Spinal cord (tissue), 10 donors: ENCODE data around the gene ODAD2. TPM values are rescaled to one million over a fixed set of nuclear protein-coding genes. Genes with fewer than 3 reads are reported as not detected.
"Not testable (repeated sequence)": the region's sequence is repeated elsewhere in the genome, so short reads cannot be mapped to it uniquely, and the experiment has no call there.

ENCODE experiments used
- DNase-seq, 6 donors: peaks; one replicate each; pipeline versions ENCODE4 v3.0.0 to v3.0.0-alpha.2; 2013 to 2015; ENCODE audit warnings: low spot score in 6 of 6, low read depth in 4 of 6
- H3K27ac ChIP-seq: one replicate; pipeline ENCODE4 v1.5.1; 2013; ENCODE audit warnings: low read depth, low read length, control low read depth
- H3K27me3 ChIP-seq: one replicate; pipeline ENCODE4 v1.6.1; 2013; ENCODE audit warnings: low read length; ENCODE audit not compliant: control insufficient read depth, insufficient read depth
- H3K36me3 ChIP-seq: one replicate; pipeline ENCODE4 v1.6.1; 2013; ENCODE audit warnings: low read length; ENCODE audit not compliant: control insufficient read depth, insufficient read depth
- H3K4me1 ChIP-seq: one replicate; pipeline ENCODE4 v1.6.1; 2013; ENCODE audit warnings: low read length; ENCODE audit not compliant: control insufficient read depth, insufficient read depth
- H3K4me3 ChIP-seq: one replicate; pipeline ENCODE4 v1.5.1; 2013; ENCODE audit warnings: low read depth, low read length, control low read depth
- H3K9me3 ChIP-seq: one replicate; pipeline ENCODE4 v1.6.1; 2013; ENCODE audit warnings: low read length; ENCODE audit not compliant: control insufficient read depth, insufficient read depth
- WGBS: methylation state at CpG from one replicate; pipeline ENCODE4 v1.1.5; 2013; ENCODE audit warnings: missing lambda C conversion rate; ENCODE audit not compliant: insufficient coverage; 5-methylcytosine and 5-hydroxymethylcytosine counted together
- polyA plus RNA-seq, 2 donors: library from polyadenylated mRNA; unstranded; fragments of 120-200 nt; gene quantifications; one replicate each; pipeline ENCODE4 v1.2.1, GENCODE V29; 2013; ENCODE audit not compliant: insufficient read length in 2 of 2
- total RNA-seq, 2 donors: library from RNA; depleted of rRNA in 1 of 2; stranded (reverse); fragments of 120-200 nt in 1 of 2; fragments of >200 nt in 1 of 2; gene quantifications; one replicate each; pipeline versions ENCODE4 v1.2.3 to v1.2.4, GENCODE V29; 2013 to 2014
- donor health status: healthy.

The ODAD2 gene
- total and polyA plus RNA-seq, 4 donors, result 3.9 to 7.0 (median 5.7) TPM

DNA sequence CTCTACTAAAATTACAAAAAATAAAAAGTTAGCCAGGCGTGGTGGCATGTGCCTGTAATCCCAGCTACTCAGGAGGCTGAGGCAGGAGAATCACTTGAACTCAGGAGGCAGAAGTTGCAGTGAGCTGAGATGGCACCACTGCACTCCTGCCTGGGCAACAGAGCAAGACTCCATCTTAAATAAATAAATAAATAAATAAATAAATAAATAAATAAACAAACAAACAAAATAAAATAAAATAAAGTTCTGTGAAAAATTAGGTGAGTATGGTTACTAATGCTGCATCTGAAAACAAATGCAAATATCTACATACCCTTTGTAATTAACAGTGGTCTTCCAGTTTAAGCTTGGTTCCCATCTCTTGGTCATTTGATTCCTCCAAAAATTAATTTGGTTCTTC lies 28.1 kb downstream of the ODAD2 start:
- H3K27ac ChIP-seq, H3K27me3 ChIP-seq, H3K36me3 ChIP-seq, H3K4me1 ChIP-seq, DNase-seq, H3K4me3 ChIP-seq, H3K9me3 ChIP-seq: not testable (repeated sequence)
- no CpG with 5 or more reads among the region's 1 CpG for WGBS

DNA sequence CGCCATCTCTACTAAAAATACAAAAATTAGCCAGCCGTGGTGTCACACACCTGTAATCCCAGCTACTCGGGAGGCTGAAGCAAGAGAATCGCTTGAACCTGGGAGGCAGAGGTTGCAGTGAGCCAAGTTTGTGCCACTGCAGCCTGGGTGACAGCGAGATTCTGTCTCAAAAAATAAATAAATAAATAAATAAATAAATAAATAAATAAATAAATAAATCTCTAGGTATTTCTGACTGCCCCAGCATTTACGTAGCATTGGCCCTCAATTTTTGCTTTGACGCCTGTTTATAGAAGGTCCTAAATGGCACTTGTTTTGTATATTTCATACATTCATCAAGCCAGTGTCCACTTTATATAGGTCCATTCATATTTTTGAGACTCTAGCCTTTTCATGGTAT lies 28.9 kb downstream of the ODAD2 start:
- H3K27me3 ChIP-seq, H3K4me1 ChIP-seq, H3K36me3 ChIP-seq, DNase-seq, H3K27ac ChIP-seq, H3K9me3 ChIP-seq, H3K4me3 ChIP-seq: not testable (repeated sequence)
- WGBS, result no CpG with 5 or more reads among the region's 7 CpGs

DNA sequence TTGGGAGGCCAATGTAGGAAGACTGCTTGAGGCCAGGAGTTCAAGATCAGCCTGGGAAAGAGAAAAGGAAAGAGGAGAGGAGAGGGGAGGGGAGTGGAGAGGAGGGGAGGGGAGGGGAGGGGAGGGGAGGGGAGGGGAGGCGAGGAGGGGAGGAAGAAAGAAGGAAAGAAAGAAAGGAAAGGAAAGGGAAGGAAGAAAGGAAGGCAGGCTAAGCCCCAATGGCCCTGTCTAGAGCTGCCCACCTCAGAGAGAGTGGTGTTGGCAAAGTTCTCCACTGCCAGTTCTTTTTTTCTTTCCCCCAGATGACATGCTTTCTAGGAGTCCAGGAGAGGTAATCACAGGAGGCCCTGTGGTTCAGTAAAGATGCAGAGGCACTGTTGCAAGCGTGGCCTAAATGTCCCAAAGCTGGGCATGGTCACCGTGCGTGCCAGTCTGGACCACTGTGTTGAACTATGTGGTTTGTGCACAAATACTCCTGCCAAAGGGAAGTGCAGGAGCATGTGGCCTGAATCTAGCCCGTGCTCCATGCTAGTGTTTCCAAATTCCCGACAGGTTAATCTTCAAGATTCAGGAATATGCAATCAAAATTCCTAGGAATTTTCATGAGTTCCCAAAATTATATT lies 39.7 kb downstream of the ODAD2 start:
- Histone ChIP-seq H3K9me3 (no peaks in the 10 kb centered on the region), H3K4me1 (no peaks in the 10 kb centered on the region), H3K36me3 (no peaks in the 10 kb centered on the region), H3K27ac (no peak overlapping the region), H3K4me3 (no peak overlapping the region), H3K27me3 (no peaks in the 10 kb centered on the region)
- 96% methylated on average over 4 of the region's 6 CpGs for WGBS
- no peak for DNase-seq

DNA sequence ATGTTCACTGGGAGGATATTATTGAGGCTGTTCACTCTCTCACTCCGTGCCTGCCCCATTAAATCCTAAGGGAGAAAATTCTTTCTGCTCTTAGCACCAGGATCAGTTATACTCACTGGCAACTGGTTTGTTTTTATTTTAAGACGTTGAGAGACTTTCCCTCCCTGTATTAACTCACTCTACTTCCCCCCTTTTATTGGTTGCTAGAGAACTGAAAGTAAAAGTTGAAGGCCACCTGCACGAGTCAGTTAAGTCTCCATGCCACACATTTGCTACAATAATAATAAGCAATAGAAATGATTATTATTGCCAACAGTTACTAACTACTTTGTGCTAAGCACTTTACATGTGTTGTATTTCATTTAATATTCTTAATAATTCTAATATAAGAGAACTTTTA lies 40.5 kb downstream of the ODAD2 start:
- not testable (repeated sequence) for H3K4me3 ChIP-seq, DNase-seq, H3K27me3 ChIP-seq, H3K4me1 ChIP-seq, H3K27ac ChIP-seq, H3K36me3 ChIP-seq, H3K9me3 ChIP-seq
- WGBS, result no CpG with 5 or more reads among the region's 3 CpGs

DNA sequence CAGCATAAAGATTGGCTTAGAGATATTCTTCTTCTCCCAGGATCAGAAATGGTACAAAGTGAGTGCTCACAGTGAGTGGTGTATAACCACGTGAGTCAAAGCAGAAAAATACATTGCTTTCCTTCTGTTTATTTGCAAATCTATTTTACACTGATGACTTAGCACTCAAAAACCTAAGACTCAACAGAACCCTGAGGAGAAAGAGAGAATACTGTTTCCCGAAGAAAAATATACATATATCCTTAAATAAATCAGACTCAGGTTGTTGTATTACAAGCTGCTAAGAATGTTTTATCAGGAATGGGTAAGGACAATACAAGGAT lies 48.7 kb downstream of the ODAD2 start:
- Histone ChIP-seq H3K9me3 (no peaks in the 10 kb centered on the region), H3K27me3 (no peaks in the 10 kb centered on the region), H3K4me3 (no peak overlapping the region), H3K36me3 (no peaks in the 10 kb centered on the region), H3K27ac (no peak overlapping the region), H3K4me1 (no peaks in the 10 kb centered on the region)
- DNase-seq, result no peak
- no CpG with 5 or more reads among the region's 2 CpGs for whole genome bisulfite sequencing

DNA sequence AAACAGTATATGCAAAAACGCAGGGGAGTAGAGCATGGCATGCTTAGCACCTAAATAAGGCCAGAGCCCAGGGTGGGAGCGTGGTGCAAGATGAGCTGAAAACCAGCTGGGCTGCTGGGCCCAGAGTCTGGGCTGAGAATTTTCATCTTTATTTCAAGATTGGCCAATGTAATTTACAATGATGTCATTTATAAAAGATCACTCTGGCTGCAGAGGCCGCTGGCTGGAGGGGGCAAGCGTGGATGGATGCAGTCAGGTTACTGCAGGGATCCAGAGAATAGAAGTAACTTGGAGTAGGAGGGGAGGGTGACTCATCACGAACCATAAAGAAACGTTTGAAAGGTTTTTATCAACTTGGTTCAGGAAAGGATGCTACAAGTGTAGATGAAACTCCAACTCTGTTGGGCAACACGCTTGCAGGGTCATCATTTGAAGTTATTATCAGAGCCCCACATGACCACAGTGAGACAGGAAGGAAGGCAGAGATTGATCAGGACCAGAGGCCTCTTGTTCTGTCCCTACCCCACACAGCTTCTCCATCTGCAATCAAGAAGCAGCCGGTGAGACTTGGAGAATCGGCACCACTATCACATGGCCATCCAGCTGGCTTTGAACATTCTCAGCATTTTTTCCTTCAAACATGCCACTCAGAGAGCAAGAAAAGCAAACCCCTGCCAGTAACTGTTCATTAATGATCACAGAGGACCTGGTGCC lies 49.2 kb downstream of the ODAD2 start:
- H3K36me3 ChIP-seq, result no peaks in the 10 kb centered on the region
- H3K4me1 ChIP-seq, result no peaks in the 10 kb centered on the region
- DNase-seq, result peak in 1 of 6 donors; percentile 16
- 76% methylated on average over 9 of the region's 9 CpGs for WGBS
- no peak overlapping the region for H3K27ac ChIP-seq
- no peak overlapping the region for H3K4me3 ChIP-seq
- no peaks in the 10 kb centered on the region for H3K27me3 ChIP-seq
- no peaks in the 10 kb centered on the region for H3K9me3 ChIP-seq

DNA sequence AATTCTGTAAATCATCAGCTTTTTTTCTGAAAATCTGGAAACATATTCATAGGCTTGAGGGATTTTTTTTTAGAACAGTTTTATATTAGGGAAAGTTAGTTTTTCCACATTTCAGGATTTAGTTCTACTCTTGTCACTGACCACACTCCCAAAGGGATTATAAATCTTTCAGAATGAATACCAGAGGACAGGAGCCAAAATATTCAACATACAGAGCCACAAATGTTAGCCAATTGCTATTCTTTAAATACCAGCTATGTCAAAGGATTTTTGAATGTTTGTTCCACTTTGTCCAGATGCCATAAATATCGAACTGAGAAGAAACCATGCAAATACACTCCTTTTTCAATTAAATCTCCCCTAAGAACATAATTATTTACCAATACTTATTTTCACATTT lies 50.7 kb downstream of the ODAD2 start:
- Histone ChIP-seq H3K27me3 (no peaks in the 10 kb centered on the region), H3K4me1 (no peaks in the 10 kb centered on the region), H3K27ac (no peak overlapping the region), H3K4me3 (no peak overlapping the region), H3K9me3 (no peaks in the 10 kb centered on the region), H3K36me3 (no peaks in the 10 kb centered on the region)
- WGBS, result no CpG with 5 or more reads among the region's 1 CpG
- DNase-seq, result no peak

DNA sequence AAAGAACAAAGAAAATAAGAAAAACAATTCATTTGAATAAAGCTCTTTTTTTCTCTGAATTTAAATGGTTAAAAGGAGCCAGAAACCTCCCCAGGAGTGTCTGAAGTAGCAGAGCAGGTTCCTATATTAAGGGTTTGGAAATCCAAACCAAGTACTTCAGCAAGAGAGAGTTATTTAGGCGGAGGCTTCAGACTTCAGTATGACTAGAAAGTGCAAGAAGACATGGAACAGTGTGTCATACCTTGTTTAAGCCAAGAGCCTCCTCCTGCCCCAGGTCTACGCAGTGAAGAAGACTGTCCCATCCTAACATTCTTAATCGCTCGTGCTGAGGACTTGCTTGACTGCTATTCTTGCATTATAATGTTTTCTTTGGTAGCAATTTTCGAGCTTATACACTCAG lies 51.3 kb downstream of the ODAD2 start:
- Histone ChIP-seq H3K4me1 (no peaks in the 10 kb centered on the region), H3K27me3 (no peaks in the 10 kb centered on the region), H3K9me3 (no peaks in the 10 kb centered on the region), H3K27ac (no peak overlapping the region), H3K4me3 (no peak overlapping the region), H3K36me3 (no peaks in the 10 kb centered on the region)
- no peak for DNase-seq
- WGBS, result 100% methylated on average over 1 of the region's 5 CpGs

DNA sequence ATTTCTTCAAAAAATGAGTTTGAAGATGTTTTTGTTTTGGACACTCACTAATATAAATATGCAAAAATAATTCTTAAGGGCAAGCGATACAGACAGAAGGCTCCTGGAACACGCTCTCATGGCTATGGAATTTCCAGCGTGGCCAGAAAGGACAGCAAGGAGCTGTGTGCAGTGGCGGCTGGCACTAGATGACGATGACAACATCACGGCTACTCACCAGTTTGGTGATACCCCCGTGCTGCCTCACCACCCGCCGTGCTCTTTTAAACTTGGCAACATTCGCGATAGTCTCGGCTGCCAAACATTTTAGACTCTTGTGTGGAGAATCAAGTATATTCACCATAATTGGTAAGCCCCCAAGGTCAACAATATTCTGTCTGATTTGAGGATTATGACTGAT lies 54.9 kb downstream of the ODAD2 start:
- no peak overlapping the region for H3K4me3 ChIP-seq
- no peak for DNase-seq
- no peaks in the 10 kb centered on the region for H3K27me3 ChIP-seq
- no peak overlapping the region for H3K27ac ChIP-seq
- no peaks in the 10 kb centered on the region for H3K9me3 ChIP-seq
- H3K36me3 ChIP-seq, result no peaks in the 10 kb centered on the region
- 90% methylated on average over 7 of the region's 12 CpGs for WGBS
- H3K4me1 ChIP-seq, result no peaks in the 10 kb centered on the region

DNA sequence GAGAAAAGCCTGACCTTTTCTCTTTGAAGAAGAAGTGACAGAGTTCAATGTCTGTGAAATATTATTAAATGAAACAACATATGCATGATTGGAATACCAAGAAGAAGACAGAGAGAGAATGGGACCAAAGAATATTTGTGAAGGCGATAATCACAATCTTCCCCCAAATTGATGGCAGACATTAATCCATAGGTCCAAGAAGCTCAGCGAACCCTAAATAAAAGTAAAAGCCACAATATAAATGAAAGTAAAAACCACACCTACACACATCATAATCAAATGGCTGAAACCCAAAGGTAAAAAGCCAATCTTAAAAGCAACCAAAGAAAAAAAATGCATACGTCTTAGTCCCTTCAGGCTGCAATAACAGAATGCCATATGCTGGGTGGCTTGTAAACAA lies 84.0 kb downstream of the ODAD2 start:
- no CpG with 5 or more reads among the region's 3 CpGs for WGBS
- Histone ChIP-seq H3K4me3 (no peak overlapping the region), H3K9me3 (peaks cover 3% of the 10 kb centered on the region), H3K4me1 (no peaks in the 10 kb centered on the region), H3K27me3 (no peaks in the 10 kb centered on the region), H3K36me3 (no peaks in the 10 kb centered on the region), H3K27ac (no peak overlapping the region)
- DNase-seq, result no peak
